ENCODE measurements around the gene NEK6.

The NEK6 gene

GRCh38 chr9:124340219-124341069 is 82.7 kb downstream of the NEK6 start:
- TF ChIP-seq CTCF (IDR thresholded peaks at IDR 0.05; ENCODE audit: insufficient read depth, missing control alignments) = no peak
- no peak for DNase-seq (ENCODE audit: insufficient read length, low spot score)
- no peak for FAIRE-seq

GRCh38 chr9:124341455-124342170 is 83.9 kb downstream of the NEK6 start:
- DNase-seq (ENCODE audit: insufficient read length, low spot score) = no peak
- no peak for TF ChIP-seq CTCF (IDR thresholded peaks at IDR 0.05; ENCODE audit: insufficient read depth, missing control alignments)
- FAIRE-seq = no peak

GRCh38 chr9:124342402-124342775 is 84.6 kb downstream of the NEK6 start:
- FAIRE-seq = no peak
- TF ChIP-seq CTCF (IDR thresholded peaks at IDR 0.05; ENCODE audit: insufficient read depth, missing control alignments) = no peak
- no peak for DNase-seq (ENCODE audit: insufficient read length, low spot score)

DNA sequence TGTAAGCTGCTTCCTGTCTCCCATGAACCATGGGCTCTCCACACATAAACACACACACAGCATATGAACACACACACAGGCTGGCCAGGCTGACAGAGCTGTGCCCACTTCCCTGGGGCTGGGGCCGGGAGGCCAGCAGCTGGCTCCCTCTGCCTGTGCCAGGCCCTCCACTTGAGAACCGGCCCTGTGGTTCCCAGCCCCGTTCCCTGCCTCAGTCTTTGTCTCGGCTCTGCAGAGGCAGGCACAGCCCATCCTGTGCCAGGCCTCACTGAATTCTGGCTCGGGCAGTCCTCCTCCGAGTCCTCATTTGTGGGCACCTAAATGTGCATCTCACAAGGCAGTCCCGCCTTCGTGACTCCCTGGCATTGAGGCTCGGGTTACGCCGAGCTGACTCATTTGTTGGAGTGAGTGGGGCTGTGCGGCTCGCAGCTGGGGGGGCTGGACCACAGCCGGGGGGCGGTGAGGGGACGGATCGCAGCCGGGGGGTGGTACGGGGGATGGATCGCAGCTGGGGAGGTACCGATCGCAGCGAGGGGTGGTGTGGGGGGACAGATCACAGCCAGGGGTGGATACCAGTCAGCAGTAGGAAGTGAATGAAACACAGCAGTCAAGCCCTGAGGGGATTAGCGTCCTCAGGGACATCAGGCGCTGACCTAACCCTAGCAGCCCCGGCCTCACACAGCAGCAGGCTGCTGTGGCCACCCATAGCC is 85.2 kb downstream of the NEK6 start:
- FAIRE-seq = no peak
- no peak for DNase-seq (ENCODE audit: insufficient read length, low spot score)
- no peak for TF ChIP-seq CTCF (IDR thresholded peaks at IDR 0.05; ENCODE audit: insufficient read depth, missing control alignments)

DNA sequence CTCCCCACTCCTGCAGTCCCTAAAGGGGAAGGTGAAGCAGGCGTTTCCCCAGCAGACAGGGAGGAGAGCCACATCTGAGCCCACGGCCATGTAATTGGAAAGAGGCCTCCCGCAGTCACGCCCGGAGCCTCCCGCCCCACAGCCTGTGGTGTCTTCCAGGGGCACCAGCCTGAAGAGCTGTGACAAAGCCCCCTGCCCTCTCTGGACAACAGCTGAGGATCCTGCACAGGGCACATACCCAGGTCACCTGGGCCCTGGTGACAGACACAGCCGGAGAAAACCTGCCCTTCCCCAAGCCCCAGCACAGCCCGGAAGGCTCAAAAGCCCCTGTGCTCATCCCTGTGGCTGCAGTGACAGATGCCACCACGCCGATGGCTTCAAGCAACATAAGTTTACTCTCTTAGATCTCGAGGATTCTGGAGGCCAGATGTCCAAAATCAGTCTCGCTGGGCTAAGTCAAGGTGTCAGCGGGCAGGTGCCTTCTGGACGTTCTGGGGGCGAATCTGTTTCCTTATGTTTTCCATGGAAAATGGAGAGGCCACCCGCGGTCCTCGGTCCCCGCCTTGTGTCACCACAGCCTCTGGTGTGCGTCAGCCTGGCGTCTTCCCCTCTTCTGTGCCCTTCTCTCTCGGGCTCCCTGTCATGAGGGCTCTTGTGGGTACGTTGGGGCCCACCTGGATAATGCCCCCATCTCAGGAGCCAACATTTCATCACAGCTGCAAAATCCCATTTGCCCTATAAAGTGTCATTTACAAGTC is 86.0 kb downstream of the NEK6 start:
- no peak for TF ChIP-seq CTCF (IDR thresholded peaks at IDR 0.05; ENCODE audit: insufficient read depth, missing control alignments)
- DNase-seq (ENCODE audit: insufficient read length, low spot score) (no peak), FAIRE-seq (no peak)

DNA sequence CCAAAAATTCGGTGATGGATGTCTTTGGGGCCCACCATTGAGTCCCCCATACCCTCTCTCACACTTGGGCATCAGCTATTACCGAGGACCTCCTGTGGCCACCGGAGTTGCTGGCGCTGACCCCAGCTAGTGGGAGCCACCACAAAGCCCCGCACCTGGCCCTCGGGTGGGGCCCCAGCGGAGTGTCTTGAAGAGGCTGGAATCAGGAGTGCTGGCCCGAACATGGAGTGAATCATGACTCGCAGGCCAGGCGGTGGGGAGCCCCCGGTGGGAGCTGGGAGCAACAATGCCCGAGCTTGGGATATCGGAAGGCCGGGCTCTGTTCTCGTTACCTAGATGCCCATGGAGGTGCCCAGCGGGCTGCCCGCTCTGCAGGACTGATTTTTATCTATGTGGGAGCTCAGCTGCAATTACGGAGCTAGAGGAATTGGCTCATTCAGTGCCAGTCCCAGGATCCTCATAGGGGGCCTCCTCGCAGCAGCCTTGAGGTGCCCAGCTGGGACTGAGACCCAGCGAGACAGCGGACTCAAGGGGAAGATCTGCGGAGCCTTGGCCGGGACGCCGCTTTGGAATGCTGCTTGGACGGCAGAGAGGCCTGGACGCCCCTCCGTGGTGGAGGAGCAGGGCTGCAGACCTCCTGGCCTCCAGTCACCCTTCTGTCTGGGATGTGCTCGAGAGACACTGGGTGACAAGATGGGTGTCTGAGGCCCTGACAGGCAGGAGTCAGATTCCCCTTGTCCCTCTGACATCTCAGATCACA is 86.7 kb downstream of the NEK6 start:
- FAIRE-seq (no peak), DNase-seq (ENCODE audit: insufficient read length, low spot score) (no peak)
- TF ChIP-seq CTCF (IDR thresholded peaks at IDR 0.05; ENCODE audit: insufficient read depth, missing control alignments) = no peak

All from D721Med (cell line).